Activated T-helper 1 cell treated with anti-CD3 and anti-CD28 coated beads, Interleukin-12 subunit alpha, Interleukin-12 subunit beta, Interleukin-2, Interleukin-4 antibody, amounts not matched to agents 30 ng/mL and 10 ng/mL and 1 ng/mL, durations not matched to agents 14 hours and 24 hours and 36 hours (primary cell): Measurements from ENCODE around the gene TMEM100. TPM values are rescaled to one million over a fixed set of nuclear protein-coding genes. Genes with fewer than 3 reads are reported as not detected.

Source experiments
- DNase-seq: peaks from one replicate; pipeline ENCODE4 v3.0.0; 2021; ENCODE audit warnings: low spot score
- H3K27ac Mint-ChIP-seq: one replicate; pipeline ENCODE4 v1.8.0; 2021; ENCODE audit warnings: mild to moderate bottlenecking, mixed read lengths
- H3K27me3 Mint-ChIP-seq: one replicate; pipeline ENCODE4 v1.8.0; 2022; ENCODE audit warnings: mild to moderate bottlenecking, moderate library complexity, mixed read lengths; ENCODE audit not compliant: insufficient read depth
- H3K36me3 Mint-ChIP-seq: one replicate; pipeline ENCODE4 v1.8.0; 2021; ENCODE audit warnings: low read depth, mixed read lengths
- H3K4me1 Mint-ChIP-seq: one replicate; pipeline ENCODE4 v1.8.0; 2021; ENCODE audit warnings: low read depth, mixed read lengths
- H3K4me3 Mint-ChIP-seq: one replicate; pipeline ENCODE4 v1.8.0; 2021; ENCODE audit warnings: mild to moderate bottlenecking, moderate library complexity, mixed read lengths
- H3K9me3 Mint-ChIP-seq: one replicate; pipeline ENCODE4 v1.8.0; 2021; ENCODE audit warnings: mixed read lengths
- intact Hi-C: fragments of 100-400 bp; cut with micrococcal nuclease; formaldehyde crosslinking; loops from one replicate; pipeline ENCODE4 v1.15.1; 2024
- total RNA-seq: library from RNA; stranded (reverse); gene quantifications from 2 replicates; pipeline ENCODE4 v1.2.3, GENCODE V29; 2022

The TMEM100 gene
- total RNA-seq, 1 donor from 2014 or later = not detected

DNA sequence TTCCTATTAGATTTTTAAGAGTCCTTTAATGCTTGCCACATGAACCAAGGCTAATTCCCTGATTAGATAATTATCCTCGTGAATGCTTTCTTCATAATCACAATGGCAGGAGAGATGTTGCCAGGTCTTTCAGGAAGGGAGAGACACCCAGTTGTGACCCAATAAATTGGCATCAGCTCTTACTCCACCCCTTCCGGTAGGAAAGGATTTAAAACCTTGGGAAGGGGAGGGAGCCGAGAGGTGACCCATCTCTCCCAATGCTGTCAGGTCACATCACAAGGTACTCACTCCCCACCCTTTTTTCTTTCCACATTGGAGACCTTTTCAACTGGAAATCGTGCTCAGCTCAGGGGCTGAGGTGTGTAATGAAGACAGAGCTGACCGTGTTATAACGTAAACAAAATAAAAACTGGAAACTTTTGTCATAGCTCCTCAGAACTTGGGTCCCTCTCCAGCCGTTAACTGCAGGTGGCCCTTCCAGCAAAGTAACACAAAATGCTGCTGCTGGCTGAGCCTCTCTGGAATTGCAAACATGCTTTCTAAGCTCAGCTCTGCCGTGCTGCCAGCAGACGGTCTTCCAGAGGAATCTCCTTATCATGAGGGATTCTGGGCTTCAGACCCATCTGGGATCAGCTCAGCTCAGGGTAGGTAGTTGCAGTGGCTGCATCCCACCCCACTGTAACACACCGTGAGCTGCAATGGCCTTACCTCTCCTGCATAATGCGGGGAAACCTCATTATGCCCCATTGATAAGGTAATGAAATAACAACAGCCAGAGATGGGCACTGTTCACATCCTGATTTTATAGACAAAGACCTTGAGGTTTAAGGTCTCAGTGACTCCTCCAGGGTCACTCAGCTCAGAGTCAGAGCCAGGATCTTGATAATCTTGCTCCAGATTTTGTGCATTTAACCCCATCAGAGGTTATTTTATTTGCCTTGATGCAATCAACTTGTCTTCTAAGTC lies 15.6 kb downstream of the TMEM100 start:
- H3K4me1 Mint-ChIP-seq = no peaks in the 10 kb centered on the region
- H3K27me3 Mint-ChIP-seq = peaks cover 17% of the 10 kb centered on the region
- intact Hi-C loops = no loop called here
- no peaks in the 10 kb centered on the region for H3K36me3 Mint-ChIP-seq
- no peak overlapping the region for H3K4me3 Mint-ChIP-seq
- no peak overlapping the region for H3K27ac Mint-ChIP-seq
- no peak for DNase-seq
- no peaks in the 10 kb centered on the region for H3K9me3 Mint-ChIP-seq

- H3K4me3 Mint-ChIP-seq = no peak overlapping the region
- H3K36me3 Mint-ChIP-seq = no peaks in the 10 kb centered on the region
- no peak for DNase-seq
- intact Hi-C loops = no loop called here
- peaks cover 24% of the 10 kb centered on the region for H3K27me3 Mint-ChIP-seq
- H3K4me1 Mint-ChIP-seq = no peaks in the 10 kb centered on the region
- H3K9me3 Mint-ChIP-seq = peaks cover 11% of the 10 kb centered on the region
- H3K27ac Mint-ChIP-seq = no peak overlapping the region
Observed at GRCh38 chr17:55705847-55706246, 16.8 kb downstream of the TMEM100 start.

GRCh38 chr17:55704401-55704800 lies 18.3 kb downstream of the TMEM100 start:
- Mint-ChIP-seq H3K9me3 (peaks cover 11% of the 10 kb centered on the region), H3K27me3 (peaks cover 25% of the 10 kb centered on the region), H3K27ac (no peak overlapping the region), H3K4me3 (no peak overlapping the region), H3K4me1 (no peaks in the 10 kb centered on the region), H3K36me3 (no peaks in the 10 kb centered on the region)
- intact Hi-C loops = no loop called here
- DNase-seq = no peak

DNA sequence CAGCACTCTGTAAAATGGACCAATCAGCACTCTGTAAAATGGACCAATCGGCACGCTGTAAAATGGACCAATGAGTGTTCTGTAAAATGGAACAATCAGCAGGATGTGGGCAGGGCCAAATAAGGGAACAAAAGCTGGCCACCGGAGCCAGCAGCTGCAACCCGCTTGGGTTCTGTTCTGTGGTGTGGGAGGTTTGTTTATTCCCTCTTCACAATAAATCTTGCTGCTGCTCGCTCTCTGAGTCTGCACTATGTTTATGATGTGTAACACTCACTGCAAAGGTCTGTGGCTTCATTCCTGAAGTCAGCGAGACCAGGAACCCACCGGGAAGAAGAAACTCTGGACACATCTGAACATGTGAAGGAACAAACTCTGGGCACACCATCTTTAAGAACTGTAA lies 20.5 kb downstream of the TMEM100 start:
- Mint-ChIP-seq H3K4me3 (no peak overlapping the region), H3K9me3 (peaks cover 11% of the 10 kb centered on the region), H3K36me3 (no peaks in the 10 kb centered on the region), H3K27me3 (peaks cover 18% of the 10 kb centered on the region), H3K27ac (no peak overlapping the region), H3K4me1 (no peaks in the 10 kb centered on the region)
- intact Hi-C loops = no loop called here
- DNase-seq = no peak

DNA sequence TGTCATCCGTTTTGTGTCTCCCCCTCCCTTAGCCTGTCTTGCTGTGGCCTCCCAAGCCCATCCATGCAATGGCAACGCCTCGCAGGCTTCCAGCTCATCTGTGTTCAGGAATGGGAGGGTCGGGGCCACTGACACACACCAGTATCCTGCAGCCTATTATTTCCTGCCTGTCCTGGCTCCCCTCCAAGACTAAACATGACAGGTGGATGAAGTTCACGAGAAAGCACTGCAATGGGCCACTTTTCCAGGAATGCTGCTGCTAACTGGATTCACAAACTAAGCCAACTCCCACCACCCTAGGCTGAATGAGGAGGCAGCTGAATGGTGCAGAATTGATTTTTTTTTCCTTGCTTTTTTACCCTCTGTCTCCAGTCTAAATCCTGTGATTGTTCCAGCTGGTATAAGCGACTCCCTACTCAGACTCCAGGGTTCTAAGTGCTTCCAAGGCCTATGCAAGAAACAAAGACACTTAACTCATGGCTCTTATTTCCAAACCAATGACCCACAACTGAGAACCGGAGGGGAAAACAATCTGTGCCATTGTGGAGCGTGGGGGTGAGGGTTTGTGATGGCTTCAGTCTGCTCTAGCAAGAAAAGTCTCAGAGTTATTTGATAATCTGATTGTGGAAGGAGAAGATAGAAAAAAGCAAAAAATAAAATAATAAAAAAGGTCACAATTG lies 23.3 kb downstream of the TMEM100 start:
- no peaks in the 10 kb centered on the region for H3K36me3 Mint-ChIP-seq
- H3K27ac Mint-ChIP-seq = no peak overlapping the region
- no peaks in the 10 kb centered on the region for H3K4me1 Mint-ChIP-seq
- intact Hi-C loops = no loop called here
- H3K4me3 Mint-ChIP-seq = no peak overlapping the region
- peaks cover 17% of the 10 kb centered on the region for H3K27me3 Mint-ChIP-seq
- DNase-seq = no peak
- H3K9me3 Mint-ChIP-seq = peaks cover 11% of the 10 kb centered on the region

- no peaks in the 10 kb centered on the region for H3K36me3 Mint-ChIP-seq
- no peak overlapping the region for H3K27ac Mint-ChIP-seq
- peaks cover 1% of the 10 kb centered on the region for H3K27me3 Mint-ChIP-seq
- intact Hi-C loops = no loop called here
- H3K9me3 Mint-ChIP-seq = no peaks in the 10 kb centered on the region
- H3K4me1 Mint-ChIP-seq = no peaks in the 10 kb centered on the region
- no peak for DNase-seq
- no peak overlapping the region for H3K4me3 Mint-ChIP-seq
Observed at GRCh38 chr17:55694286-55694910, 28.3 kb downstream of the TMEM100 start.

- H3K4me3 Mint-ChIP-seq = no peak overlapping the region
Observed at GRCh38 chr17:55693254-55694216, 29.1 kb downstream of the TMEM100 start.

DNA sequence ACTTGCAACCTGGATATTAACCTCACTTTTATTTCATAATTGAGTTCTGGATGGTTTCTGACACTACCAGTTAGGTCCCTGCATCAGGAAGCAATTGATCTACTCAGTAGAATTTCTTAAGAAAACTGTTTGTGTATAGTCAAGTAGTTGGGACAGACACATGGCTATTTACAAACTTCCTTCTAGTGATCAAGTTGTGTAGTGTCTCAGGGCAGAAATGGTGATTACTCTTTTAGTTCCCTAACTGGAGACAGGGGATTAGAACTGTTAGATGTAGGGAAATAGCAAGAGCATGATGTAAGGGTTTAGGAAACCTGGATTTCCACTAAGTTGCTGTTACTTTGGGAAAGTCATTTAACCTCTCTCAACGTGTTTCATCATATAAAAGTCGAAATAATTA lies 30.4 kb downstream of the TMEM100 start:
- no peak for DNase-seq
- Mint-ChIP-seq H3K27ac (no peak overlapping the region), H3K9me3 (no peaks in the 10 kb centered on the region), H3K36me3 (no peaks in the 10 kb centered on the region), H3K27me3 (peaks cover 1% of the 10 kb centered on the region), H3K4me3 (no peak overlapping the region), H3K4me1 (no peaks in the 10 kb centered on the region)
- intact Hi-C loops = no loop called here

More at GRCh38 chr17:55693254-55694216, 29.1 kb downstream of the TMEM100 start:
- intact Hi-C loops = no loop called here
- H3K9me3 Mint-ChIP-seq = no peaks in the 10 kb centered on the region
- H3K27ac Mint-ChIP-seq = no peak overlapping the region
- no peaks in the 10 kb centered on the region for H3K4me1 Mint-ChIP-seq
- no peak for DNase-seq
- H3K36me3 Mint-ChIP-seq = no peaks in the 10 kb centered on the region
- H3K27me3 Mint-ChIP-seq = peaks cover 1% of the 10 kb centered on the region

- Mint-ChIP-seq H3K27ac (no peak overlapping the region), H3K36me3 (no peaks in the 10 kb centered on the region), H3K27me3 (peaks cover 1% of the 10 kb centered on the region), H3K9me3 (no peaks in the 10 kb centered on the region), H3K4me3 (no peak overlapping the region), H3K4me1 (no peaks in the 10 kb centered on the region)
- intact Hi-C loops = no loop called here
- DNase-seq = no peak
Observed at GRCh38 chr17:55691666-55692065, 31.0 kb downstream of the TMEM100 start.

GRCh38 chr17:55690105-55690508 lies 32.6 kb downstream of the TMEM100 start:
- Mint-ChIP-seq H3K4me1 (no peaks in the 10 kb centered on the region), H3K36me3 (no peaks in the 10 kb centered on the region), H3K4me3 (no peak overlapping the region), H3K9me3 (no peaks in the 10 kb centered on the region), H3K27me3 (no peaks in the 10 kb centered on the region), H3K27ac (no peak overlapping the region)
- intact Hi-C loops = no loop called here
- DNase-seq = no peak

GRCh38 chr17:55689672-55690071 lies 33.0 kb downstream of the TMEM100 start:
- Mint-ChIP-seq H3K27ac (no peak overlapping the region), H3K27me3 (peaks cover 2% of the 10 kb centered on the region), H3K4me1 (no peaks in the 10 kb centered on the region), H3K9me3 (no peaks in the 10 kb centered on the region), H3K36me3 (no peaks in the 10 kb centered on the region), H3K4me3 (no peak overlapping the region)
- intact Hi-C loops = no loop called here
- no peak for DNase-seq

GRCh38 chr17:55688057-55688456 lies 34.6 kb downstream of the TMEM100 start:
- Mint-ChIP-seq H3K4me1 (no peaks in the 10 kb centered on the region), H3K27me3 (peaks cover 3% of the 10 kb centered on the region), H3K4me3 (no peak overlapping the region), H3K9me3 (no peaks in the 10 kb centered on the region), H3K36me3 (no peaks in the 10 kb centered on the region), H3K27ac (no peak overlapping the region)
- no peak for DNase-seq
- intact Hi-C loops = no loop called here
